Endodermal cell (in vitro differentiated cells): ENCODE measurements around the gene KCNJ12. TPM values are rescaled to one million over a fixed set of nuclear protein-coding genes. Genes with fewer than 3 reads are reported as not detected.
"Not testable (repeated sequence)": the region's sequence is repeated elsewhere in the genome, so short reads cannot be mapped to it uniquely, and the experiment has no call there.

Source experiments
- DNase-seq: peaks from one replicate; pipeline ENCODE4 v3.0.0-alpha.2; 2017
- H3K27ac ChIP-seq: 2 replicates; pipeline ENCODE4 v1.5.1; 2013; ENCODE audit warnings: mild to moderate bottlenecking, low read depth, low read length, moderate library complexity
- H3K27me3 ChIP-seq: 2 replicates; pipeline ENCODE4 v1.6.1; 2013; ENCODE audit warnings: mild to moderate bottlenecking, low read length, moderate library complexity; ENCODE audit not compliant: insufficient read depth, control insufficient read depth, poor library complexity, severe bottlenecking
- H3K36me3 ChIP-seq: 2 replicates; pipeline ENCODE4 v1.7.0; 2013; ENCODE audit warnings: mild to moderate bottlenecking, low read length, moderate library complexity; ENCODE audit not compliant: control insufficient read depth, insufficient read depth
- H3K4me1 ChIP-seq: one replicate; pipeline ENCODE4 v1.7.0; 2013; ENCODE audit warnings: low read length; ENCODE audit not compliant: control insufficient read depth, insufficient read depth
- H3K4me3 ChIP-seq: 2 replicates; pipeline ENCODE4 v1.5.1; 2013; ENCODE audit warnings: mild to moderate bottlenecking, low read length, moderate library complexity
- H3K9ac ChIP-seq: 2 replicates; pipeline ENCODE4 v1.6.1; 2013; ENCODE audit warnings: mild to moderate bottlenecking, low read length, moderate library complexity; ENCODE audit not compliant: poor library complexity, severe bottlenecking; ENCODE audit errors: extremely low read depth
- H3K9me3 ChIP-seq: 2 replicates; pipeline ENCODE4 v1.6.1; 2013; ENCODE audit warnings: mild to moderate bottlenecking, low read length, moderate library complexity; ENCODE audit not compliant: control insufficient read depth
- H3K27ac Mint-ChIP-seq: 2 replicates; pipeline ENCODE4 v1.8.0; 2020; ENCODE audit warnings: mixed read lengths
- H3K27me3 Mint-ChIP-seq: 2 replicates; pipeline ENCODE4 v1.8.0; 2021; ENCODE audit warnings: mild to moderate bottlenecking, mixed read lengths; ENCODE audit not compliant: insufficient read depth
- H3K36me3 Mint-ChIP-seq: 2 replicates; pipeline ENCODE4 v1.8.0; 2020; ENCODE audit warnings: low read depth, mixed read lengths
- H3K4me1 Mint-ChIP-seq: 2 replicates; pipeline ENCODE4 v1.8.0; 2020; ENCODE audit warnings: mixed read lengths
- H3K4me3 Mint-ChIP-seq: 2 replicates; pipeline ENCODE4 v1.8.0; 2020; ENCODE audit warnings: mild to moderate bottlenecking, moderate library complexity, mixed read lengths
- H3K9me3 Mint-ChIP-seq: 2 replicates; pipeline ENCODE4 v1.8.0; 2020; ENCODE audit warnings: mild to moderate bottlenecking, mixed read lengths
- CTCF ChIP-seq: fragments of 200-600 bp; sonication (generic); conservative IDR thresholded peaks from 2 replicates; pipeline ENCODE4 v1.5.0; 2021; ENCODE audit warnings: antibody characterized with exemption, mild to moderate bottlenecking
- WGBS, 2 experiments: methylation state at CpG; one replicate each; pipeline versions ENCODE4 v1.1.5 to v1.1.7; 2013; ENCODE audit warnings: missing lambda C conversion rate in 2 of 2, mixed read lengths in 1 of 2; ENCODE audit not compliant: insufficient coverage in 1 of 2, insufficient read length in 1 of 2; 5-methylcytosine and 5-hydroxymethylcytosine counted together
- total RNA-seq, 2 donors: library from RNA; stranded (reverse); fragmentation: NEBNext Ultra II Directional in 1 of 2; extraction: Animal tissue kit (Norgen Biotek cat#: 25700) in 1 of 2; gene quantifications; 2 replicates in 1 of 2; 3 replicates in 1 of 2; pipeline ENCODE4 v1.2.1, GENCODE V29; 2021

KCNJ12 gene
- total RNA-seq, 2 donors from 2014 or later, result 2.3 to 2.6 TPM

- Histone ChIP-seq H3K27ac (peak overlapping the region; percentile 66), H3K4me1 (no peaks in the 10 kb centered on the region), H3K9ac (no peak overlapping the region), H3K27me3 (peaks cover 14% of the 10 kb centered on the region), H3K9me3 (no peaks in the 10 kb centered on the region), H3K36me3 (no peaks in the 10 kb centered on the region), H3K4me3 (no peak overlapping the region)
- peaks cover 48% of the 10 kb centered on the region for H3K27me3 Mint-ChIP-seq
- peak; percentile 86 for DNase-seq
- no peak overlapping the region for H3K27ac Mint-ChIP-seq
- H3K9me3 Mint-ChIP-seq, result peaks cover 4% of the 10 kb centered on the region
- peak; percentile 89 for TF ChIP-seq CTCF
- H3K4me3 Mint-ChIP-seq, result peak overlapping the region; percentile 48
- no peaks in the 10 kb centered on the region for H3K36me3 Mint-ChIP-seq
- 22 to 24% methylated on average over 21 to 49 of the region's 49 CpGs for WGBS, 2 experiments
- peaks cover 8% of the 10 kb centered on the region for H3K4me1 Mint-ChIP-seq
Observed at GRCh38 chr17:21452377-21453143, 76.4 kb downstream of the KCNJ12 start.

- TF ChIP-seq CTCF, result no peak
- no peaks in the 10 kb centered on the region for H3K4me1 ChIP-seq
- Mint-ChIP-seq H3K9me3 (peaks cover 4% of the 10 kb centered on the region), H3K27me3 (peaks cover 54% of the 10 kb centered on the region), H3K36me3 (no peaks in the 10 kb centered on the region), H3K4me3 (no peak overlapping the region), H3K4me1 (peaks cover 11% of the 10 kb centered on the region), H3K27ac (no peak overlapping the region)
- no peaks in the 10 kb centered on the region for H3K9me3 ChIP-seq
- H3K36me3 ChIP-seq, result no peaks in the 10 kb centered on the region
- WGBS, 2 experiments, result 82 to 85% methylated on average over 10 to 17 of the region's 17 CpGs
- peak overlapping the region; percentile 66 for H3K27ac ChIP-seq
- H3K9ac ChIP-seq, result no peak overlapping the region
- H3K27me3 ChIP-seq, result peaks cover 14% of the 10 kb centered on the region
- H3K4me3 ChIP-seq, result no peak overlapping the region
- DNase-seq, result no peak
Observed at GRCh38 chr17:21453144-21453898, 77.2 kb downstream of the KCNJ12 start.

GRCh38 chr17:21454006-21454405 is 77.8 kb downstream of the KCNJ12 start:
- H3K4me3 ChIP-seq, H3K27ac ChIP-seq, H3K9me3 Mint-ChIP-seq, H3K27ac Mint-ChIP-seq, H3K9me3 ChIP-seq, H3K36me3 Mint-ChIP-seq, H3K4me1 ChIP-seq, H3K9ac ChIP-seq, H3K36me3 ChIP-seq, DNase-seq, H3K4me3 Mint-ChIP-seq: not testable (repeated sequence)
- whole genome bisulfite sequencing, 2 experiments, result 90 to 100% methylated on average over 3 to 4 of the region's 5 CpGs
- peaks cover 61% of the 10 kb centered on the region for H3K27me3 Mint-ChIP-seq
- H3K27me3 ChIP-seq, result peaks cover 14% of the 10 kb centered on the region
- peaks cover 11% of the 10 kb centered on the region for H3K4me1 Mint-ChIP-seq
